Activated CD4-positive, alpha-beta T cell treated with anti-CD3 and anti-CD28 coated beads, Interleukin-2, amount 10 ng/mL, durations not matched to agents 7 days and 5 days (primary cell): ENCODE data around the gene GSTA5. TPM values are rescaled to one million over a fixed set of nuclear protein-coding genes. Genes with fewer than 3 reads are reported as not detected.
"Not testable (repeated sequence)": the region's sequence is repeated elsewhere in the genome, so short reads cannot be mapped to it uniquely, and the experiment has no call there.

Experiments used
- CTCF ChIA-PET: fragments of 350-600 bp; sonication (Branson Sonifier 250); formaldehyde crosslinking; loops from one replicate; lab custom pipeline; 2021; ENCODE audit warnings: antibody characterized with exemption; lab: Charles Lee
- POLR2A ChIA-PET: fragments of 350-600 bp; sonication (Branson Sonifier 250); formaldehyde crosslinking; loops from one replicate; lab custom pipeline; 2021; ENCODE audit warnings: antibody characterized with exemption; lab: Charles Lee
- DNase-seq: peaks from one replicate; pipeline ENCODE4 v3.0.0-alpha.2; 2020
- H3K27ac Mint-ChIP-seq: one replicate; pipeline ENCODE4 v1.8.0; 2021; ENCODE audit warnings: mild to moderate bottlenecking, moderate library complexity, mixed read lengths
- H3K27me3 Mint-ChIP-seq: one replicate; pipeline ENCODE4 v1.8.0; 2021; ENCODE audit warnings: mixed read lengths
- H3K36me3 Mint-ChIP-seq: one replicate; pipeline ENCODE4 v1.8.0; 2021; ENCODE audit warnings: low read depth, mixed read lengths
- H3K4me1 Mint-ChIP-seq: one replicate; pipeline ENCODE4 v1.8.0; 2021; ENCODE audit warnings: mixed read lengths
- H3K4me3 Mint-ChIP-seq: one replicate; pipeline ENCODE4 v1.8.0; 2021; ENCODE audit warnings: mild to moderate bottlenecking, moderate library complexity, mixed read lengths
- H3K9me3 Mint-ChIP-seq: one replicate; pipeline ENCODE4 v1.8.0; 2021; ENCODE audit warnings: mixed read lengths
- total RNA-seq, 2 experiments: library from RNA; stranded (reverse); gene quantifications; one replicate each; pipeline ENCODE4 v1.2.3, GENCODE V29; 2021

The GSTA5 gene
- total RNA-seq, 2 experiments from 2014 or later, result not detected

- no peak for DNase-seq
- no peaks in the 10 kb centered on the region for H3K9me3 Mint-ChIP-seq
- ChIA-PET CTCF (interaction anchor here (1.1 kb wide), 1 partner anchor 18 kb away, joined by 4 read pairs; no protein-coding TSS in a partner anchor), POLR2A (no interaction called here)
- H3K36me3 Mint-ChIP-seq, result no peaks in the 10 kb centered on the region
- no peaks in the 10 kb centered on the region for H3K4me1 Mint-ChIP-seq
- H3K27ac Mint-ChIP-seq, result no peak overlapping the region
- H3K4me3 Mint-ChIP-seq, result no peak overlapping the region
- peaks cover 22% of the 10 kb centered on the region for H3K27me3 Mint-ChIP-seq
These were observed 39.3 kb downstream of the GSTA5 start for GRCh38 chr6:52801188-52801841.

GRCh38 chr6:52799272-52799671, 41.3 kb downstream of the GSTA5 start:
- H3K9me3 Mint-ChIP-seq, result not testable (repeated sequence)

GRCh38 chr6:52794366-52794765, 46.2 kb downstream of the GSTA5 start:
- H3K27ac Mint-ChIP-seq, H3K4me3 Mint-ChIP-seq, POLR2A ChIA-PET, DNase-seq, H3K27me3 Mint-ChIP-seq, H3K4me1 Mint-ChIP-seq, CTCF ChIA-PET, H3K36me3 Mint-ChIP-seq, H3K9me3 Mint-ChIP-seq: not testable (repeated sequence)

More at GRCh38 chr6:52799272-52799671, 41.3 kb downstream of the GSTA5 start:
- peaks cover 24% of the 10 kb centered on the region for H3K27me3 Mint-ChIP-seq
- CTCF ChIA-PET, H3K4me3 Mint-ChIP-seq, H3K27ac Mint-ChIP-seq, DNase-seq, H3K4me1 Mint-ChIP-seq, POLR2A ChIA-PET, H3K36me3 Mint-ChIP-seq: not testable (repeated sequence)

GRCh38 chr6:52790861-52791260, 49.8 kb downstream of the GSTA5 start:
- ChIA-PET POLR2A (no interaction called here), CTCF (no interaction called here)
- no peaks in the 10 kb centered on the region for H3K36me3 Mint-ChIP-seq
- H3K27me3 Mint-ChIP-seq, result peaks cover 5% of the 10 kb centered on the region
- H3K4me1 Mint-ChIP-seq, result no peaks in the 10 kb centered on the region
- H3K27ac Mint-ChIP-seq, result no peak overlapping the region
- DNase-seq, result no peak
- no peak overlapping the region for H3K4me3 Mint-ChIP-seq
- no peaks in the 10 kb centered on the region for H3K9me3 Mint-ChIP-seq

- H3K36me3 Mint-ChIP-seq, H3K27me3 Mint-ChIP-seq, H3K4me3 Mint-ChIP-seq, H3K4me1 Mint-ChIP-seq, POLR2A ChIA-PET, H3K9me3 Mint-ChIP-seq, H3K27ac Mint-ChIP-seq, CTCF ChIA-PET, DNase-seq: not testable (repeated sequence)
These were observed 51.0 kb downstream of the GSTA5 start for GRCh38 chr6:52789658-52790057.

GRCh38 chr6:52788478-52788877, 52.1 kb downstream of the GSTA5 start:
- H3K4me1 Mint-ChIP-seq, result no peaks in the 10 kb centered on the region
- no peak for DNase-seq
- ChIA-PET POLR2A (no interaction called here), CTCF (no interaction called here)
- H3K4me3 Mint-ChIP-seq, result no peak overlapping the region
- H3K27me3 Mint-ChIP-seq, result peaks cover 2% of the 10 kb centered on the region
- H3K9me3 Mint-ChIP-seq, result no peaks in the 10 kb centered on the region
- no peak overlapping the region for H3K27ac Mint-ChIP-seq
- H3K36me3 Mint-ChIP-seq, result no peaks in the 10 kb centered on the region

GRCh38 chr6:52787917-52788316, 52.7 kb downstream of the GSTA5 start:
- CTCF ChIA-PET, result no interaction called here
- Mint-ChIP-seq H3K36me3 (no peaks in the 10 kb centered on the region), H3K4me1 (no peaks in the 10 kb centered on the region), H3K4me3 (no peak overlapping the region), H3K27me3 (peaks cover 2% of the 10 kb centered on the region), H3K9me3 (no peaks in the 10 kb centered on the region), H3K27ac (no peak overlapping the region)
- POLR2A ChIA-PET, result no interaction called here
- no peak for DNase-seq

GRCh38 chr6:52786249-52786956, 54.2 kb downstream of the GSTA5 start:
- no peaks in the 10 kb centered on the region for H3K4me1 Mint-ChIP-seq
- peaks cover 2% of the 10 kb centered on the region for H3K27me3 Mint-ChIP-seq
- no peaks in the 10 kb centered on the region for H3K36me3 Mint-ChIP-seq
- H3K27ac Mint-ChIP-seq, result no peak overlapping the region
- H3K4me3 Mint-ChIP-seq, result no peak overlapping the region
- ChIA-PET POLR2A (no interaction called here), CTCF (no interaction called here)
- DNase-seq, result no peak
- H3K9me3 Mint-ChIP-seq, result no peaks in the 10 kb centered on the region

- CTCF ChIA-PET, result interaction anchor here (0.6 kb wide), 1 partner anchor 212 kb away, joined by 3 read pairs; the partner anchor contains the start of gene GSTA4
- H3K27ac Mint-ChIP-seq, DNase-seq, H3K4me3 Mint-ChIP-seq, H3K4me1 Mint-ChIP-seq, POLR2A ChIA-PET, H3K27me3 Mint-ChIP-seq, H3K9me3 Mint-ChIP-seq, H3K36me3 Mint-ChIP-seq: not testable (repeated sequence)
These were observed 57.8 kb downstream of the GSTA5 start for GRCh38 chr6:52782696-52783274.

GRCh38 chr6:52782209-52782608, 58.4 kb downstream of the GSTA5 start:
- H3K36me3 Mint-ChIP-seq, H3K27ac Mint-ChIP-seq, H3K27me3 Mint-ChIP-seq, H3K9me3 Mint-ChIP-seq, H3K4me3 Mint-ChIP-seq, DNase-seq, POLR2A ChIA-PET, CTCF ChIA-PET, H3K4me1 Mint-ChIP-seq: not testable (repeated sequence)

Other genes starting within 250 kb of the GSTA5 start
- gene TMEM14A, start 169.7 kb downstream of the GSTA5 start, total RNA-seq, result 10 to 100 TPM; 22.5 to 25.3 TPM
- gene GSTA2, start 77.3 kb downstream of the GSTA5 start, total RNA-seq, result not detected
- not detected for gene GSTA1, start 37.0 kb downstream of the GSTA5 start, total RNA-seq
- not detected for gene GSTA3, start 68.9 kb upstream of the GSTA5 start, total RNA-seq
- 1 to 10 TPM; 4.8 to 6.1 TPM for gene GSTA4, start 154.5 kb upstream of the GSTA5 start, total RNA-seq
- gene CILK1, start 221.0 kb upstream of the GSTA5 start, total RNA-seq, result 1 to 10 TPM; 6.8 to 8.4 TPM
- 10 to 100 TPM; 72.9 to 88.1 TPM for gene FBXO9, start 224.6 kb upstream of the GSTA5 start, total RNA-seq